A673 (cell line): Measurements from ENCODE around the gene FAXC.

ENCODE experiments used
- CTCF ChIP-seq: fragments of 300-800, 200-600 bp; sonication (generic); conservative IDR thresholded peaks from 2 replicates; pipeline ENCODE4 v1.5.1; 2017; ENCODE audit warnings: low read depth, mild to moderate bottlenecking, antibody characterized with exemption, low read length, moderate library complexity, mixed read lengths
- EZH2 ChIP-seq: fragments of 200-600 bp; sonication (generic); IDR thresholded peaks from 2 replicates; pipeline ENCODE4 v1.6.1; 2017; ENCODE audit warnings: borderline replicate concordance, low read depth, mild to moderate bottlenecking, mixed read lengths, antibody characterized with exemption, low read length; ENCODE audit not compliant: poor library complexity, severe bottlenecking

- no peak for TF ChIP-seq CTCF
- no peak for TF ChIP-seq EZH2
These were observed 1.7 kb downstream of the FAXC start for GRCh38 chr6:99347804-99348203.
